Heart left ventricle (tissue), 16 donors: ENCODE data around the gene SMARCAL1. TPM values are rescaled to one million over a fixed set of nuclear protein-coding genes. Genes with fewer than 3 reads are reported as not detected.
A peak's percentile ranks its signal among the peaks of the same experiment; 100 is the strongest.

Experiments used
- ATAC-seq, 4 donors: fragments of 200-7000 bp; cut with Tn5 transposase; one replicate each; pipeline ENCODE4 v1.9.1; 2020 to 2022; ENCODE audit warnings: moderate library complexity in 4 of 4, mild to moderate bottlenecking in 3 of 4, moderate number of reproducible peaks in 1 of 4
- DNase-seq, 5 donors: peaks; one replicate each; pipeline ENCODE4 v3.0.0-alpha.2; 2020
- H3K27ac ChIP-seq, 12 donors: fragments of 200-600 bp; sonication (generic) in 4 of 12; one replicate each; pipeline versions ENCODE4 v1.5.0 to v1.8.0; 2016 to 2022; ENCODE audit warnings: mild to moderate bottlenecking in 2 of 12
- H3K27me3 ChIP-seq, 9 donors: fragments of 200-600 bp; sonication (generic) in 2 of 9; one replicate each; pipeline versions ENCODE4 v1.5.1 to v1.8.0; 2016 to 2022; ENCODE audit warnings: mild to moderate bottlenecking in 3 of 9
- H3K36me3 ChIP-seq, 9 donors: fragments of 200-600 bp; sonication (generic) in 2 of 9; one replicate each; pipeline versions ENCODE4 v1.5.0 to v1.8.0; 2018 to 2022; ENCODE audit warnings: mild to moderate bottlenecking in 2 of 9
- H3K4me1 ChIP-seq, 12 donors: fragments of 200-600 bp; sonication (generic) in 4 of 12; one replicate each; pipeline versions ENCODE4 v1.5.0 to v1.8.0; 2016 to 2022; ENCODE audit warnings: mild to moderate bottlenecking in 3 of 12
- H3K4me3 ChIP-seq, 12 donors: fragments of 200-600 bp; sonication (generic) in 4 of 12; one replicate each; pipeline versions ENCODE4 v1.5.0 to v1.8.0; 2017 to 2022; ENCODE audit warnings: mild to moderate bottlenecking in 9 of 12, moderate library complexity in 4 of 12
- H3K9me3 ChIP-seq, 12 donors: fragments of 200-600 bp; sonication (generic) in 4 of 12; one replicate each; pipeline versions ENCODE4 v1.5.0 to v1.8.0; 2016 to 2022; ENCODE audit warnings: mild to moderate bottlenecking in 1 of 12
- CTCF ChIP-seq, 12 donors: fragments of 200-600 bp; sonication (generic) in 4 of 12; IDR thresholded peaks; one replicate each; pipeline versions ENCODE4 v1.5.0 to v1.8.0; 2018 to 2022; ENCODE audit warnings: antibody characterized with exemption in 12 of 12, mild to moderate bottlenecking in 5 of 12
- POLR2A ChIP-seq, 2 donors: fragments of 450-650 bp; IDR thresholded peaks; one replicate each; pipeline ENCODE4 v1.6.1; 2017; ENCODE audit warnings: antibody characterized with exemption in 2 of 2, mild to moderate bottlenecking in 2 of 2, moderate library complexity in 2 of 2
- WGBS, 4 donors: extraction: QIAGEN DNeasy Blood & Tissue Kit in 2 of 4; methylation state at CpG; one replicate each; pipeline versions ENCODE4 v1.1.5 to v1.1.7; 2013 to 2018; 5-methylcytosine and 5-hydroxymethylcytosine counted together
- intact Hi-C, 10 donors: fragments of 100-400 bp; cut with DNase I; formaldehyde crosslinking; loops; one replicate each; pipeline versions ENCODE4 v1.11.1 to v1.14.2; 2022
- polyA plus RNA-seq, 2 donors: library from polyadenylated mRNA; stranded (reverse); fragments of 200-250 nt; gene quantifications; one replicate each; pipeline ENCODE4 v1.2.3, GENCODE V29; 2013
- total RNA-seq, 9 donors: library from RNA; depleted of rRNA in 2 of 9; stranded (reverse); fragments of >200 nt in 2 of 9; fragmentation: NEBNext Ultra II Directional in 3 of 9; extraction: Animal tissue kit (Norgen Biotek cat#: 25700) in 3 of 9; gene quantifications; one replicate each; pipeline versions ENCODE4 v1.1.0 to v1.2.4, GENCODE V29; 2016 to 2023
- donor health status: ischemic (EF 13 %, LVEDD 7.1; RV severe dilation, severe dysfunction).
- donor health status: healthy with polysubstance abuse.
- donor health status: DM: no; HTN: yes; CAD: no.
- donor health status: DM: no; HTN: no; CAD: no.
- donor health status: ischemic (EF 25% LVEDD 6.9; RV normal size, moderate dysfunction).
- donor health status: ischemic (EF 25% LVEDD 5.7; RV mildly dilated, moderate dysfunction).
- donor health status: healthy.
- donor health status: DM: yes; HTN: yes; CAD: no.
- donor health status: ischemic (EF 35%, LVEDD 5.7; RV mildly dilated, moderate dysfunction).
- donor health status: nonischemic (EF 11% LVEDD 7.7; RV severe dilation, severe dysfunction).
- donor health status: DM: yes; HTN: yes; CAD: no.
- donor health status: PGD.
- donor health status: ischemic (EF 29% LVEDD 5.4; RV normal size, mild dysfunction).
- donor health status: nonischemic (EF 23%, LVEDD 6.1; RV moderate dilation, normal function).

SMARCAL1 gene
- total and polyA plus RNA-seq, 11 donors = 5.0 to 17.1 (median 10.6) TPM

GRCh38 chr2:216365518-216365917, 46.8 kb upstream of the SMARCAL1 start:
- H3K4me1 ChIP-seq = no peaks in the 10 kb centered on the region
- 89 to 95% (median 93%) methylated on average over 2 of the region's 2 CpGs for WGBS, 4 donors
- no peaks in the 10 kb centered on the region for H3K9me3 ChIP-seq
- H3K36me3 ChIP-seq = no peaks in the 10 kb centered on the region
- peaks cover 0 to 35% (median 18%) of the 10 kb centered on the region in 9 donors for H3K27me3 ChIP-seq
- intact Hi-C loops = no loop called here
- H3K4me3 ChIP-seq = no peak overlapping the region
- DNase-seq (no peak), ATAC-seq (no peak)
- H3K27ac ChIP-seq = no peak overlapping the region
- TF ChIP-seq CTCF (IDR thresholded peaks at IDR 0.05) (no peak), POLR2A (IDR thresholded peaks at IDR 0.05) (no peak)

- DNase-seq (no peak), ATAC-seq (no peak)
- Histone ChIP-seq H3K27me3 (peaks cover 8 to 49% (median 31%) of the 10 kb centered on the region in 9 donors), H3K27ac (no peak overlapping the region), H3K4me1 (peaks cover 0 to 12% (median 8%) of the 10 kb centered on the region in 12 donors), H3K36me3 (no peaks in the 10 kb centered on the region), H3K4me3 (no peak overlapping the region), H3K9me3 (no peaks in the 10 kb centered on the region)
- WGBS, 4 donors = 51 to 56% (median 53%) methylated on average over 5 of the region's 5 CpGs
- intact Hi-C loops = no loop called here
- TF ChIP-seq CTCF (IDR thresholded peaks at IDR 0.05) = no peak
- no peak for TF ChIP-seq POLR2A (IDR thresholded peaks at IDR 0.05)
Observed at GRCh38 chr2:216366777-216367471, 45.4 kb upstream of the SMARCAL1 start.

- no peak overlapping the region for H3K4me3 ChIP-seq
- no peak for TF ChIP-seq CTCF (IDR thresholded peaks at IDR 0.05)
- TF ChIP-seq POLR2A (IDR thresholded peaks at IDR 0.05) = no peak
- intact Hi-C loops = no loop called here
- peaks cover 8 to 67% (median 29%) of the 10 kb centered on the region in 9 donors for H3K27me3 ChIP-seq
- H3K9me3 ChIP-seq = no peaks in the 10 kb centered on the region
- ATAC-seq (no peak), DNase-seq (no peak)
- peaks cover 0 to 22% (median 13%) of the 10 kb centered on the region in 12 donors for H3K4me1 ChIP-seq
- H3K36me3 ChIP-seq = no peaks in the 10 kb centered on the region
- WGBS, 4 donors = 70 to 87% (median 82%) methylated on average over 12 to 18 of the region's 18 CpGs
- H3K27ac ChIP-seq = no peak overlapping the region
Observed at GRCh38 chr2:216369821-216370220, 42.5 kb upstream of the SMARCAL1 start.

- Histone ChIP-seq H3K27ac (no peak overlapping the region), H3K9me3 (no peaks in the 10 kb centered on the region), H3K4me3 (peak overlapping the region in 10 of 12 donors; percentile 2 to 46 (median 35)), H3K4me1 (peaks cover 0 to 22% (median 13%) of the 10 kb centered on the region in 12 donors), H3K27me3 (peaks cover 8 to 68% (median 29%) of the 10 kb centered on the region in 9 donors), H3K36me3 (no peaks in the 10 kb centered on the region)
- TF ChIP-seq CTCF (IDR thresholded peaks at IDR 0.05) = no peak
- no peak for DNase-seq
- intact Hi-C loops = no loop called here
- no peak for ATAC-seq
- WGBS, 4 donors = 1 to 2% (median 2%) methylated on average over 26 to 53 of the region's 53 CpGs
Observed at GRCh38 chr2:216370961-216371712, 41.1 kb upstream of the SMARCAL1 start.
